B cell (primary cell): ENCODE data around the gene SDC4.

ENCODE experiments used
- EZH2 ChIP-seq: IDR thresholded peaks from 2 replicates; pipeline ENCODE4 v1.6.1; 2012; ENCODE audit warnings: borderline replicate concordance, low read depth, mild to moderate bottlenecking, moderate library complexity, low read length; ENCODE audit not compliant: insufficient read depth, poor library complexity, severe bottlenecking
- TF ChIP-seq, protein P1 (sequence below): fragments of 200-600 bp; IDR thresholded peaks from one replicate; pipeline ENCODE4 v1.8.0; 2022; ENCODE audit warnings: antibody characterized with exemption, mild to moderate bottlenecking

DNA sequence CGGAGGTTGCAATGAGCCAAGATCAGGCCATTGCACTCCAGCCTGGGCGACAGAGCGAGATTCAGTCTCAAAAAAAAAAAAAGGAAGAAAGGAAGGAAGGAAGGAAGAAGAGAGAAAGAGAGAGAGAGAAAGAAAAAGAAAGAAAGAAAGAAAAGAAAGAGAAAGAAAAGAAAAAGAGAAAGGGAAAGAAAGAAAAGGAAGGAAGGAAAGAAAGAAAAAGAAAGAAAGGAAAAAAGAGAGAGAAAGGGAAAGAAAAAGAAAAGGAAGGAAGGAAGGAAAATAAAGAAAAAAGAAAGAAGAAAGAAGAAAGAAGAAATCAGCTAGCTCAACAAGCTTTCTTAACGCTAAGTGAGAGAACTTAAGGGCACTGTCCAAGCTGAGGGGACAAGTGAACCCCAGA is 32.6 kb downstream of the SDC4 start:
- TF ChIP-seq, protein P1, sequence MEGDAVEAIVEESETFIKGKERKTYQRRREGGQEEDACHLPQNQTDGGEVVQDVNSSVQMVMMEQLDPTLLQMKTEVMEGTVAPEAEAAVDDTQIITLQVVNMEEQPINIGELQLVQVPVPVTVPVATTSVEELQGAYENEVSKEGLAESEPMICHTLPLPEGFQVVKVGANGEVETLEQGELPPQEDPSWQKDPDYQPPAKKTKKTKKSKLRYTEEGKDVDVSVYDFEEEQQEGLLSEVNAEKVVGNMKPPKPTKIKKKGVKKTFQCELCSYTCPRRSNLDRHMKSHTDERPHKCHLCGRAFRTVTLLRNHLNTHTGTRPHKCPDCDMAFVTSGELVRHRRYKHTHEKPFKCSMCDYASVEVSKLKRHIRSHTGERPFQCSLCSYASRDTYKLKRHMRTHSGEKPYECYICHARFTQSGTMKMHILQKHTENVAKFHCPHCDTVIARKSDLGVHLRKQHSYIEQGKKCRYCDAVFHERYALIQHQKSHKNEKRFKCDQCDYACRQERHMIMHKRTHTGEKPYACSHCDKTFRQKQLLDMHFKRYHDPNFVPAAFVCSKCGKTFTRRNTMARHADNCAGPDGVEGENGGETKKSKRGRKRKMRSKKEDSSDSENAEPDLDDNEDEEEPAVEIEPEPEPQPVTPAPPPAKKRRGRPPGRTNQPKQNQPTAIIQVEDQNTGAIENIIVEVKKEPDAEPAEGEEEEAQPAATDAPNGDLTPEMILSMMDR, result no peak
- no peak for TF ChIP-seq EZH2
